DOHH2 (cell line): Measurements from ENCODE around the gene TBX4.

Source experiments
- H3F3A ChIP-seq: fragments of 200-600 bp; sonication (generic), shearing (Covaris generic); 2 replicates; pipeline ENCODE4 v1.6.0; 2016; ENCODE audit warnings: antibody characterized with exemption, mild to moderate bottlenecking; ENCODE audit not compliant: control insufficient read depth, insufficient read depth
- H3K27ac ChIP-seq: fragments of 200-600 bp; sonication (generic); 2 replicates; pipeline ENCODE4 v1.5.1; 2014; ENCODE audit warnings: low read depth, mild to moderate bottlenecking, low read length, moderate library complexity
- H3K27me3 ChIP-seq: fragments of 200-600 bp; sonication (generic); 2 replicates; pipeline ENCODE4 v1.6.1; 2014; ENCODE audit warnings: mild to moderate bottlenecking, low read length, mixed read lengths; ENCODE audit not compliant: control insufficient read depth
- H3K36me3 ChIP-seq: fragments of 200-600 bp; sonication (generic); 2 replicates; pipeline ENCODE4 v1.6.1; 2014; ENCODE audit warnings: mild to moderate bottlenecking, low read length, moderate library complexity, mixed read lengths; ENCODE audit not compliant: control insufficient read depth
- H3K4me1 ChIP-seq: fragments of 200-600 bp; sonication (generic); 2 replicates; pipeline ENCODE4 v1.6.1; 2014; ENCODE audit warnings: mild to moderate bottlenecking, low read length, mixed read lengths; ENCODE audit not compliant: control insufficient read depth
- H3K4me2 ChIP-seq: fragments of 200-600 bp; sonication (generic); 2 replicates; pipeline ENCODE4 v1.6.0; 2014; ENCODE audit warnings: mild to moderate bottlenecking, low read length, moderate library complexity
- H3K4me3 ChIP-seq: fragments of 200-600 bp; sonication (generic); 2 replicates; pipeline ENCODE4 v1.5.1; 2014; ENCODE audit warnings: mild to moderate bottlenecking, low read length, mixed read lengths
- H3K79me2 ChIP-seq: fragments of 200-600 bp; sonication (generic); 2 replicates; pipeline ENCODE4 v1.6.1; 2014; ENCODE audit warnings: mild to moderate bottlenecking, low read length, mixed read lengths; ENCODE audit not compliant: control insufficient read depth
- H3K9me2 ChIP-seq: fragments of 200-600 bp; sonication (generic); replicated peaks from 2 replicates; pipeline ENCODE4 v1.6.1; 2014; ENCODE audit warnings: mild to moderate bottlenecking, low read length, mixed read lengths; ENCODE audit not compliant: control insufficient read depth
- H3K9me3 ChIP-seq: fragments of 200-600 bp; sonication (generic); 2 replicates; pipeline ENCODE4 v1.6.1; 2014; ENCODE audit warnings: antibody characterized with exemption, low read length, mixed read lengths; ENCODE audit not compliant: control insufficient read depth, insufficient read depth
- H4K20me1 ChIP-seq: fragments of 200-600 bp; sonication (generic); 2 replicates; pipeline ENCODE4 v1.6.0; 2014; ENCODE audit warnings: low read depth, mild to moderate bottlenecking, antibody characterized with exemption, low read length, moderate library complexity; ENCODE audit not compliant: control insufficient read depth, insufficient read depth
- EZH2phosphoT487 ChIP-seq: fragments of 200-600 bp; sonication (generic); IDR thresholded peaks from 2 replicates; pipeline ENCODE4 v1.6.1; 2017; ENCODE audit warnings: borderline replicate concordance, mild to moderate bottlenecking, antibody characterized with exemption, low read length, moderate library complexity, mixed read lengths
- TF ChIP-seq, protein P1 (sequence below): fragments of 200-600 bp; sonication (generic); IDR thresholded peaks from one replicate; pipeline ENCODE4 v1.5.1; 2014; ENCODE audit warnings: antibody characterized with exemption, mild to moderate bottlenecking, low read depth, low read length; ENCODE audit not compliant: poor library complexity, severe bottlenecking

Gene TBX4

GRCh38 chr17:61479493-61480413, 27.5 kb downstream of the TBX4 start:
- Histone ChIP-seq H3K4me1 (no peaks in the 10 kb centered on the region), H3K9me3 (no peaks in the 10 kb centered on the region), H3K4me2 (no peak overlapping the region), H3K4me3 (no peak overlapping the region), H3K36me3 (no peaks in the 10 kb centered on the region), H3K9me2 (no peaks in the 10 kb centered on the region), H3K27me3 (no peaks in the 10 kb centered on the region), H4K20me1 (no peaks in the 10 kb centered on the region), H3F3A (no peaks in the 10 kb centered on the region), H3K79me2 (no peaks in the 10 kb centered on the region), H3K27ac (no peak overlapping the region)
- TF ChIP-seq, protein P1, sequence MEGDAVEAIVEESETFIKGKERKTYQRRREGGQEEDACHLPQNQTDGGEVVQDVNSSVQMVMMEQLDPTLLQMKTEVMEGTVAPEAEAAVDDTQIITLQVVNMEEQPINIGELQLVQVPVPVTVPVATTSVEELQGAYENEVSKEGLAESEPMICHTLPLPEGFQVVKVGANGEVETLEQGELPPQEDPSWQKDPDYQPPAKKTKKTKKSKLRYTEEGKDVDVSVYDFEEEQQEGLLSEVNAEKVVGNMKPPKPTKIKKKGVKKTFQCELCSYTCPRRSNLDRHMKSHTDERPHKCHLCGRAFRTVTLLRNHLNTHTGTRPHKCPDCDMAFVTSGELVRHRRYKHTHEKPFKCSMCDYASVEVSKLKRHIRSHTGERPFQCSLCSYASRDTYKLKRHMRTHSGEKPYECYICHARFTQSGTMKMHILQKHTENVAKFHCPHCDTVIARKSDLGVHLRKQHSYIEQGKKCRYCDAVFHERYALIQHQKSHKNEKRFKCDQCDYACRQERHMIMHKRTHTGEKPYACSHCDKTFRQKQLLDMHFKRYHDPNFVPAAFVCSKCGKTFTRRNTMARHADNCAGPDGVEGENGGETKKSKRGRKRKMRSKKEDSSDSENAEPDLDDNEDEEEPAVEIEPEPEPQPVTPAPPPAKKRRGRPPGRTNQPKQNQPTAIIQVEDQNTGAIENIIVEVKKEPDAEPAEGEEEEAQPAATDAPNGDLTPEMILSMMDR, result no peak
- TF ChIP-seq EZH2phosphoT487, result no peak

- H3K36me3 ChIP-seq, result no peaks in the 10 kb centered on the region
- no peaks in the 10 kb centered on the region for H3F3A ChIP-seq
- H3K9me2 ChIP-seq, result no peaks in the 10 kb centered on the region
- H3K79me2 ChIP-seq, result no peaks in the 10 kb centered on the region
- H3K4me3 ChIP-seq, result no peak overlapping the region
- H4K20me1 ChIP-seq, result no peaks in the 10 kb centered on the region
- H3K4me1 ChIP-seq, result no peaks in the 10 kb centered on the region
- H3K4me2 ChIP-seq, result no peak overlapping the region
- H3K9me3 ChIP-seq, result no peaks in the 10 kb centered on the region
- no peak for TF ChIP-seq EZH2phosphoT487
- TF ChIP-seq, protein P1, result no peak
- H3K27me3 ChIP-seq, result no peaks in the 10 kb centered on the region
- H3K27ac ChIP-seq, result no peak overlapping the region
These were observed 28.2 kb downstream of the TBX4 start for GRCh38 chr17:61480414-61480807.

- H4K20me1 ChIP-seq, result no peaks in the 10 kb centered on the region
- no peak overlapping the region for H3K4me3 ChIP-seq
- no peak for TF ChIP-seq EZH2phosphoT487
- TF ChIP-seq, protein P1, result no peak
- H3K27me3 ChIP-seq, result no peaks in the 10 kb centered on the region
- no peak overlapping the region for H3K4me2 ChIP-seq
- no peaks in the 10 kb centered on the region for H3K4me1 ChIP-seq
- H3K36me3 ChIP-seq, result no peaks in the 10 kb centered on the region
- no peaks in the 10 kb centered on the region for H3K9me3 ChIP-seq
- H3K27ac ChIP-seq, result no peak overlapping the region
- no peaks in the 10 kb centered on the region for H3F3A ChIP-seq
- H3K9me2 ChIP-seq, result no peaks in the 10 kb centered on the region
- no peaks in the 10 kb centered on the region for H3K79me2 ChIP-seq
These were observed 29.2 kb downstream of the TBX4 start for GRCh38 chr17:61481421-61481820.
